WTC11 (cell line): ENCODE results near the gene PKM.

Experiments
- CREB1 ChIP-seq: sonication (generic); formaldehyde crosslinking; IDR thresholded peaks from 2 replicates; pipeline ENCODE4 v1.8.0; 2023; ENCODE audit warnings: mild to moderate bottlenecking, missing genetic modification reagents
- CTCF ChIP-seq: fragments of 200-600 bp; IDR thresholded peaks from 2 replicates; pipeline ENCODE4 v1.8.0; 2022; ENCODE audit warnings: antibody characterized with exemption

- no peak for TF ChIP-seq CTCF
- no peak for TF ChIP-seq CREB1
Observed at GRCh38 chr15:72155003-72155621, 75.9 kb downstream of the PKM start.
